GM18526 (cell line): Measurements from ENCODE around the gene NTHL1.

ENCODE experiments used
- POLR2A ChIP-seq: IDR thresholded peaks from 3 replicates; pipeline ENCODE4 v1.6.1; 2011; ENCODE audit not compliant: insufficient read length; ENCODE audit errors: extremely low read depth

The NTHL1 gene

DNA sequence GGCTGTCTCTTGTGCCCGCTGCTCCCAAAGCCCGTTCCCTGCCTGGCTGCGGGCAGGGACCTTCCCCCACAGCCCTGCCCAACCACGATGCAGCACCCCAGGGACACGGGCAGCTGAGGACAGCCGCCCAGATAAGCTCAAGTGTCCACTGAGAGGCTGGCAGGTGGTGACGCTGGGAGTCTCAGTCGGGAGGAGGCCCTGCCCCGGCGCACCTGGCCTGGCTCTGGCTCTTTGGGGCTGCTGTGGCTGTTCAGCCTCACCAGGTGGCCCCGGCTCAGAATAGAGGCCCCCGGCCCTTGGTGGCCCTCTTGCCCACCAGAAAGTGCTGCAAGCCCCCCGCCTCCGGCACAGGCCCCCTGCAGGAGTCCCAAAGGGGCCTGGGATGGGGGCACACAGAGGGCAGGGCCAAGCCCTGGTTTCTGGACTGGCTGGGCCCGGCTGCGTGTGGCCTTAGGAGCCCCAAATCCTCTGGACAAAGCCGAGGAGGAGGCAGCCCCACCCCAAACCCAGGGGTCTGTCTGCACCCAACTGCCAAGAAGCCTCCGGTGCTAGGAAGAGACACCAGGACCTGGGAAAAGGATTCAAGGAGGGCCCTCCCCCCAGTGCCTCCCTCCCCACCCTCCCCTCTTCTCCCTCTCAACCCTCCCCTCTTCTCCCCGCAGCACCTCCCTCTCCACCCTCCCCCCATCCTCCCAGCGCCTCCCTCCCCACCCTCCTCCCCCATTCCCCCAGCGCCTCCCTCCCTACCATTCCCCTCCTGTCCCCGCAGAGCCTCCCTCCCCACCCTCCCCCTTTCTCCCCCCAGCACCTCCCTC is 5.3 kb downstream of the NTHL1 start:
- TF ChIP-seq POLR2A, result no peak

DNA sequence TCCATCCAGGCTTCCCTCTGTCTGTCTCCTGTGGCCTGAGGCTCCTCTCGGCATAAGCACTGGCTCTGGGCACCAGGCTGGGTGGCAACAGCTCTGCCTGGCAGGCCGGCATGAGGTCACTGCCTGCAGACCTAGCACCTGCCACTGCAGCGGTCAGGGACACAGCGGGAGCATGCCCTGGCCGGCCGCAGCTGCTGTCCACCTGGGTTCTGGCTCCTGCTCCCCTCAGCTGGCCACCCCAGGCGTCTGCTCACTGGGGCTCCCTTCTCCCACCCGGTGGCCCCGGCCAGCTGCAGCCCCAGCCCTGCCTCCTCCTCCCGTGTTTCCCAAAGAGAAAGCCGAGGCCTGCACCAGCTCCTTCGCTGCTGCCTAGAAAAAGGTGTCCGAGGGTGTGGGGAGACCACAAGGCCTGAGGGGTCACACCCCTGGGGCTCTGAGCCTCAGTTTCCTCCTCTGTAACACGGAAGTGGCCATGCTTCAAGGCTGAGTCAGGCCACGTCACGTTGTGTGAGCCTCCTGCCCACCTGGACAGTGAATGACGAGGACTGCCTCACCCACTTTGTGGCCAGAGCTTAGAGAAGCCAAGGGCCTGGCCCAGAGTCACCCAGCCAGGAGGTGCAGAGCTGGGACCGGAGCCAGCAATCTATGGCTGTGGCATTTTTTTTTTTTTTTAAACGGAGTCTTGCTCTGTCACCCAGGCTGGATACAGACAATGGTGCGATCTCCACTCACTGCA is 6.7 kb downstream of the NTHL1 start:
- no peak for TF ChIP-seq POLR2A

DNA sequence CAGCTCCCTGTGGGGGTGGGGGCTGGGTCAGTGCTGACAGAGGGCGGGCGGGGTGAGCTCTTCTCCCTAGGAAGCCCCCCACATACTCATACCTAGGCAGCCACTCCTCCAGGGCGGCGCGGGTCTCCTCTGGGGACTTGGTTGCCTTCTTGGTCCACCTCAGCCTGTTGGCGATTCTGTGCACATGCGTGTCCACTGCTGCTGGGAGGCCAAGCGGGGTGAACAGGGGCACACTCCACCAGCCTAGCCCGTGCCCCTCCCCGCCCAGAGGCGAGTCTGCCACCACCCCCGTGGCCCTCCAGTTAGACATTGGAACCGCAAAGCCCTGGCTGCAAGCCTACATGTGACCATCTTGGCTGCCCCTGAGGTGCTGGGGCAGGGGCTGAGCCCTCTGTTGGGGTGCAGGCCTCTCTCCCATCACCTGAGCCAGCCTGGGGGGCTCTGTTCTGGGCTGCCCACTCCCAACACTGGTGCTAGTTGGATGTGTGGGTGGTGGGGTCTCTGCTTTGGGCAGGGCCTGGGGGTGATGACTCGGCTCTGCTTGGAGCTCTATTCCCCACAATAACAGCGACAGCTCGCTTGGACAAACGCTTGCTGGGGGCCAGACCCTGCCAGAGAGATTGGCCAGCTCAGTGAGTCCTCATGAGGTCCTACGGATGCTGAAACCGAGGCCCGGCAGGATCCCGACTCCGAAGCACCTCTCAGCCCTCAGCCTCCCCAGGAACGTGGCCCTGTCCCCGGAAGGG is 7.4 kb downstream of the NTHL1 start:
- TF ChIP-seq POLR2A, result no peak

DNA sequence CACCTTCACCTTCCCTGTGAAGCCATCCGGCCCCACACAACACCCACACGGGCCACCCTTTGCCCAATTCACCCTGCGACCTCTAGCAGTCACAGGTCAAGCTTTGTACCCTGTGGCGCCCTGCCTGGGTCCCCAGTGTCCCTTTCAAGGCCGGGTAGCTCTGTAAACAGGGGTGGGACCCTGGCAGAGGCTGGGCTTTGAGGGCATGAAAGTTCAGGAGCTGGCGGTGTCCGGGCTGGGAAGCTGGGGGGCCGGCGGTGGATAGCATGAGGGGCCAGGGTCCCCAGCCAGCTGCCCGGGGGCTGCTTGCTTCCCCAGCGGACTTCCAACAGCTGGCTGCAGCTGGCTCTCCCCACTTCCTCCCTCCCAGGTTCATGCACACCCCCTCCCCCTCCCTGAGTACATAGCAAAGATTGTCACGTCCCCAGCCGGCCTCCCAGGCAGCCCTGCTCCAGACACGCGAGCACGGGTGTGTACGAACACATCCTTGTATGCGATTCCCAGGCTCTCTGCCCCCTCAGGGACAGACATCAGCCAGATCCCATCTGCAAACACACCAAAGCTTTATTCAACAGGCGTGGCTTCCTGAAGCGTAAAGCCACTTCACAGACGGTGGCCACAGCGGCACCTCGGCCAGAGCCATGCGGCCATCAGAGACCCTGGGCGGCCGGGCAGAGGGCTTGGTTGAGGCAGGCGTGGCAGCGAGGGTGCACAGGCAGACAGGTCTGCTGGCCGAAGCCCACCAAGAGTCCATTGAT is 8.2 kb downstream of the NTHL1 start:
- no peak for TF ChIP-seq POLR2A

DNA sequence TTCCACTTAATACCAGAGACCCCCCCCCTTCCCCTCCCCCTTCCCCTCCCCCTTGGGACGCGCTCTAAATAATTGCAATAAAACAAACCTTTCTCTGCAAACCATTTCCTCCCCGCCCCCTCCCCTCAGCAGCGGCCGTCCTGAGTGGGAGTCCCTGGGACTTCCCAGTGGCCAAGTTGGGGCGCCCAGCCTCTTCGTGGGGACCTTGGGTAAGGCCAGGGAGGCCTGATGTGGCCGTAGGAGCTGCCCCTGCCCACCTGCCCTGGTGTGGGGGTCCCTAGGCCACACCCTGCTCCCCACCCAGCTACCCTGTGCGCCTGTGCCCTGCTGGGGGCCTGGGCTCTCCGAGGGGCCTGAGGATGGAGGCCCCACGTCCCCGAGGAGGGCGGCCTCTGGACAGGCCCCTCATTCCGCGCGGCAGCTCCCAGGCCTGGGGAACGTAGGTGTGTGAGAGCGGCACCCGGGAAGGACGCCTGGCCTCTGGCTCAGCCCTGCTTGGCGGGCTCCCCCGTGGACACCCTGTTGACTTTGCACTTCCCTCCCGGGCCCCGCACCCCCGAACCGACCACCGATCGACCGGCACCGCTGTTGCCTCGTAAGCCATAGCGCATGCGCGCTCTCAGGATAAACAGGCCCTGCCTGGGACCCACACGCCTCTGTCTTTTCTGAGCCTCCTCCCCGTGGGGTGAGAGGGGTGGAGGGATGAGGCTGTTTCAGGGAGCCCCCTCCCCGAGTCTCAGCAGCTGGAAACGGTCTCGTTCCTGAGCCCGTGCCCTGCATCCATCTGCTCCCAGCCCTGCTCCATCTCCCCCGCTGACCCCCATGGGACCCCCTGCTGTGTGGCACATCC is 9.0 kb downstream of the NTHL1 start:
- TF ChIP-seq POLR2A, result no peak

DNA sequence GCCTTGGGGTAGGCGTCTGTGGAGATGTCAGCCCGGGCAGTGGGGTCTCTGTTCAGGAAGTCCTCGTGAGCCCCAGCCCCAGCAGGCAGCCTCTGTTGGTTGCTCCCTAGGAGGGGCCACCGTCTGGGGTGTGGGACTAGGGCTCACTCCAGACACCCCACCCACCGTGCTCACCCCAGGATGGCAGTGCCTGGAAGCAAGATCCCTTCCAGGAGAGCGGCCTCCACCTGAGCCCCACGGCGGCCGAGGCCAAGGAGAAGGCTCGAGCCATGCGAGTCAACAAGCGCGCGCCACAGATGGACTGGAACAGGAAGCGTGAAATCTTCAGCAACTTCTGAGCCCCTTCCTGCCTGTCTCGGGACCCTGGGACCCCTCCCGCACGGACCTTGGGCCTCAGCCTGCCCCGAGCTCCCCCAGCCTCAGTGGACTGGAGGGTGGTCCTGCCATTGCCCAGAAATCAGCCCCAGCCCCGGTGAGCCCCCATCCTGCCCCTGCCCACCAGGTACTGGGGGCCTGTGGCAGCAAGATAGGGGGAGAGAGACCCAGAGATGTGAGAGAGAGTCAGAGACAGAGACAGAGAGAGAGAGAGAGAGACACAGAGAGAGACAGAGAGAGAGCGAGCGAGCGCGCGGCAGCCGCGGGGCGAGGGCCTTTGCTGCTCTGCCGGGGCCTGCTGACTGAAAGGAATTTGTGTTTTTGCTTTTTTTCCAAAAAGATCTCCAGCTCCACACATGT is 9.8 kb downstream of the NTHL1 start:
- no peak for TF ChIP-seq POLR2A

DNA sequence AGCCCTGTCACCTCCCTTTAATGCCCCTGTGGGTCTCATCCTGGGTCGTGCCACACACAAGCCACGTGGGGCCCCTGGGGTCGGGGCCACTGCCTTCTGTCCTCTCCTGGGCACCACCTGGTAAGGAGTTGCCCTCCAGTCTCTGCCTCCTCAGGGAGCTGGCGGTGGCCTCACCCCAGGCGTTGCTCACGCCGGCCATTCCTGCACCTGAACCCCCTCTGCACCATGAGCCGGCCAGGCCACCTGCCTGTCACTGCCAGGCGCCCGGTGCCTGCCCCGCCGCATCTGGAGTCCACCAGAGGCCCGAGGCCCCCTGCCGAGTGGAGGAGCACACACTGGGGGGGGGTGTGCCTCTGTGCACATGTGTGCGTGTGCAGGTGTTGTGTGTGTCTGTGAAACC is 10.5 kb downstream of the NTHL1 start:
- TF ChIP-seq POLR2A, result no peak

DNA sequence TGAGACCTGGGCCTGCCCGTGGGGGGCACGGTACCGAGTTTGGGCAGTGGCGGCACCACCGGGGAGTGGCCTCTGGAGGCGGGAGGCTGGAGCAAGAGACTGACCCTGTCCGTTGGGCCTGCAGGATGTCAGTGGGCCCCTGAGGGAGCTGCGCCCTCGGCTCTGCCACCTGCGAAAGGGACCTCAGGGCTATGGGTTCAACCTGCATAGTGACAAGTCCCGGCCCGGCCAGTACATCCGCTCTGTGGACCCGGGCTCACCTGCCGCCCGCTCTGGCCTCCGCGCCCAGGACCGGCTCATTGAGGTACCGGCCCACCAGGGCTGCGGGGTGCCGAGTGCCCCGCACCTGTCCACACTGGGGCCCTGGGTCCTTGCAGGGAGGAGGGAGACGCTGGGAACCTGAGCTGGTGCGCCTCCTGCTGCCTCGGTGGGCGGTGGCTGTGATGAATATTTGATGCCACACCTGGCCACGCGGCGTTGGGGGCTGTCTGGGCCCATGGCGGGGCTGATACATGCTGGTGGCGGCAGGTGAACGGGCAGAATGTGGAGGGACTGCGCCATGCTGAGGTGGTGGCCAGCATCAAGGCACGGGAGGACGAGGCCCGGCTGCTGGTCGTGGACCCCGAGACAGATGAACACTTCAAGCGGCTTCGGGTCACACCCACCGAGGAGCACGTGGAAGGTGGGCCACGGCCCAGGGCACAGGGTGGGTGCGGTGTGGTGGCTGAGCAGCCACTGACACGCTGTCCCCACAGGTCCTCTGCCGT is 11.3 kb downstream of the NTHL1 start:
- no peak for TF ChIP-seq POLR2A

DNA sequence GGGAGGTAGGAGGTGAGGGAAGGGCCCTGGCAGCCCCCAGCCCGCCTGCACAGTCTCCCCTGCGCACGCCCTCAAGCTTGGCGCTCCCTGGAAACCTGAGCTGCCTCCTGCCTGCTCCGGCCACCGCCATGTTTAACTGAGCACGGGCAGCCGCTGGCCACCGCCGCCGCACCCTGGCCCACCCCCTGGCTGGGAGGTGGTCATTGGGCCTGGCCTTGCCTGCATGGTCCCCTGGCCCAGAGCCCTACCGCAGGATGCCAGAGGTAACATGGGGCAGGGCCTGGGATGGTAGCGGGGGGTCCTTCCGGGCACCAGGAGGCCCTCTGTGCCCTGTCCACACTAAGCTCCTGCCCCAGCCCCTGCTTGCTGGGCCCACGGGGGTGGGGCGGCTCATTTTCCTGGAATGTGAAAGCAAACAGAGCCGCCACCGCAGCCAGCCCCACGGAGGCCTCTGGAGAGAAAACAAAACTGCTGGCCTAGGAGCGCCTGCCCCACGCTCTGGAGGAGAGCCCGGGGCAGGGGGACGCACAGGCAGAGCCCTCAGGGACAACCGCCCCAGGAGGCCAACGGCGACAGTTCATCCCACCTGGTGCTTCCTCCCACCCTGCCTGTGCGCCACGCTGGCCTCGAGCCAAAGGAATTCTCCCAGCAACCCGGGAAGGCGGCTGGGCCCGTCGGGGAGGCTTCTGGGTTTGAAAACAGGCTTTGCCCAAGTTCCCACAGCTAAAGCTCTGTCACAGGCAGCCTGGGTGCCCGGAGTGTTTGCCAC is 12.0 kb downstream of the NTHL1 start:
- TF ChIP-seq POLR2A, result no peak

DNA sequence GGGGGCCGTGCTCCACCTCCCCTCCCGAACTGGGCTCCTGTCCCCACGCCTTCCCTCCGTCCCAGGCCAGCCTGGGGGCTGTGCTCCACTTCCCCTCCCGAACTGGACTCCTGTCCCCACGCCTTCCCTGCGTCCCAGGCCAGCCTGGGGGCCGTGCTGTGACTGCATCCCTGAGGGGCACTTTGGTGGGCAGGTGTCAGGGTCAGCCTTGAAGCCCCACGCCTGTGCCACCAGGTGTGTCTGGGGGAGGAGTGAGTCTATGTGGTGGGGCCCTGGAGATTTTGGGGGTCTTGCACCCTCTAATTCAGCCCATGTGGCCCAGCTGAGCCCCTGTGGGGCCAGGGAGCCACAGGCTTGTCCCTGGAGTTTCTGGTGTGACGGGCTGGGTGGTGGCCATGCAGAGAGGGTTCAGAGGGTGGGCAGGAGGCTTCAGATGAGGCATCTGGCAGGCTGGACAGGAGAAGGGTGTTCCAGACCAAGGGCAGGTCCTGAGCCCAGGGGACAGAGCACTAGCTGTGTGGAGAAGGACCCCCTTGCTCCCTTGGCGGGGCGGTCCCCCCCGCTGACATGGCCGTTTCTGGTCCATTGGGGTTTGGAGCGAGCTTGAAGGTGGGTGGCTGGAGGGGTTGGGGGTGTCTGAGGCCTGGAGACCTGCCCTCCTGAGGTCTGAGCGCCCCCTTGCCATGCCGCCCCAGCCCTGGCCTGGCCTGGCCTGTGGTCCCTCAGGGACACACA is 12.8 kb downstream of the NTHL1 start:
- no peak for TF ChIP-seq POLR2A

DNA sequence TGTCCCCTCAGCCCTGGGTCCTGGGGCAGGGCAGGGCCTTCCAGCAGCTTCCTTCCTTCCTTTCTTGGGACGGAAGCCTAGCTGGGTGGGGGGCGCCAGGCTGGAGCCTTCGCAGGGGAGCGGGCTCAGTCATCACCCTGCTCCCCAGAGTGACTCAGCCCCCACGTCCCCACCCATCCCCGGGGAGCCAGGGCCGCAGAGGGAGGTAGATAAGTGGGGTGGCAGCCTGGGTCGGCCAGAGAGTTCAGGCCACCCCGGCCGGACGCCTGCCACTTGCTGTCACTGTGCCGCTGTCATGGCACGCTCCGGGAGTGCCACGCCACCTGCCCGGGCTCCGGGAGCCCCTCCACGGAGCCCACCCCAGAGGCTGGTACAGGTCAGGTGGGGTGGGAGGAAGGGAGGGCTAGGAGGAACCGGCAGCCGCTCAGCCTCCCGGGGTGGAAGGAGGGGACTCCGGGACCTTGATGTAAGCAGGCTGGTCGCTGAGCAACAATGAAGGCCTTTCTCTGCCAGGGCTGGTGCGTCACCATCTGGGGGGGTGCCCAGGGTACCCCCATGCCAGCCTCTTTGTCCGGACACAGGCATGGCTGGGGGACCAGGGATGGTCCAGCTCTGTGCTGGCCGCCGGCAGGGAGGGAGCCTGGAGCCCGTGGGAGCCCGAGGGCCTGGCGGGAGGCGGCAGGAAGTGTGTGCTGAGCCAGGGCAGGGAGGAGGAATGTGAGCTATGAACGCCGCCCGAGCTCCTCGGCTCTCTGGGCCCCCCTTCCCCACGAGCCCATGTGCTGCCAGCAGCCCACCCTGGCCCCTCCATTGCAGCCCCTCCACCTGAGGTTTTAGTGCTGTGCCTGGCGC is 14.4 kb downstream of the NTHL1 start:
- no peak for TF ChIP-seq POLR2A
